Stimulated activated CD4-positive, alpha-beta T cell treated with anti-CD3 and anti-CD28 coated beads, Interleukin-12 subunit alpha, Interleukin-12 subunit beta, amount 100 ng/mL, for 48 hours (primary cell): ENCODE measurements around the gene TLCD3B.

Source experiments
- DNase-seq, 3 donors: peaks; one replicate each; pipeline ENCODE4 v3.0.0-alpha.2; 2020; ENCODE audit warnings: low read depth in 2 of 3, low spot score in 1 of 3

The TLCD3B gene, protein sequence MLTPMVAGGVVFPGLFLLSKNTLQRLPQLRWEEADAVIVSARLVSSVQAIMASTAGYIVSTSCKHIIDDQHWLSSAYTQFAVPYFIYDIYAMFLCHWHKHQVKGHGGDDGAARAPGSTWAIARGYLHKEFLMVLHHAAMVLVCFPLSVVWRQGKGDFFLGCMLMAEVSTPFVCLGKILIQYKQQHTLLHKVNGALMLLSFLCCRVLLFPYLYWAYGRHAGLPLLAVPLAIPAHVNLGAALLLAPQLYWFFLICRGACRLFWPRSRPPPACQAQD

DNA sequence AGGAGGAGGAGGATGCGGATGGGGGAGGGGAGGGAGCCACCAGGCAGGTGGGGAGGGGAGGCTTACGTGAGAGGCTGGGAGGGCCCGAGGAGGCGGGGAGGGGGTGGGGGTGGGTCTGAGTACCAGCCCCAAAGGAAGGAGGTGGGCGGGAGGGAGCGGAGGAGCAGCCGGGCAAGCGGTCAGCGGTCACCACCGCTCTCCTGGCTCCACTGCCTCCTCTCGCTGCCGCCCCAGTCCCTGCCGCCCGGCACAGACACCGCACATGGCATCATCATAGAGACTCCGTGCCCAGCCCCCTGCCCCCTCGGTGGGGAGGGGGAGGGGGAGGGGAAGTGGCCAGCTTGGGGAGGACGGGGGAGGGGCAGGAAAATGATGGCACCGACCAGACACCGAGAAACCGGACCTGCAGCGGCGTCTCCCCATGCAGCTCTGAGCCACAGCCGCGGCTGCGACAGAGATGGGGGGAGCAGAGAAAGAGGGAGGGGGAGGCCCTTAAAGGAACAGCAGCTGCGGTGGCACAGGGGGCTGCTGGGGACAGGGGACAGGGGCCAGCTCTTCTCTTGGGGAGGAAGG lies at the start of gene TLCD3B:
Gene TLCD3B (minus strand): TSS at position 431 of the 573 bp plus-strand sequence. CDS start 744 bp downstream, outside the sequence.
- no peak for DNase-seq

DNA sequence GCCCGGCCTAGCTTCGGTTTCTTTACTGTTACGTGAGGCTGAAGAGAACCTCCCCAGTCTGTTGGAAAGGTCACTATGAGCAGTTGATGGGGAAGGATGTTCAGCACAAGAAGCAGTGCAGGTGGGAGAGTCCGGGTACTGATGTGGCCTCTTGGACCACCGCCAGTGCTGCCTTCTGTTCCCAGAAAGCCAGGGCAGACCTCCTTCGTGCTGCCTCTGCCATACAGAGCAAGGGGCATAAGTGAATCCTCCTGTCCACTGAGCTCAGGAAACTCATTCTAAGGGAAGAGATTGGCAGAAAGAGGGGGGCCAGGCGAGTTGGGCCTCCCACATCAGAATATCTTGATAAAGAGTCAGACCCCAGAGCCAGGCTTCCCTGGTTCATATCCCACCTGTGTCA lies 48.4 kb upstream of the TLCD3B start:
- no peak for DNase-seq

GRCh38 chr16:30078744-30079143 lies 47.7 kb upstream of the TLCD3B start:
- DNase-seq, result no peak

DNA sequence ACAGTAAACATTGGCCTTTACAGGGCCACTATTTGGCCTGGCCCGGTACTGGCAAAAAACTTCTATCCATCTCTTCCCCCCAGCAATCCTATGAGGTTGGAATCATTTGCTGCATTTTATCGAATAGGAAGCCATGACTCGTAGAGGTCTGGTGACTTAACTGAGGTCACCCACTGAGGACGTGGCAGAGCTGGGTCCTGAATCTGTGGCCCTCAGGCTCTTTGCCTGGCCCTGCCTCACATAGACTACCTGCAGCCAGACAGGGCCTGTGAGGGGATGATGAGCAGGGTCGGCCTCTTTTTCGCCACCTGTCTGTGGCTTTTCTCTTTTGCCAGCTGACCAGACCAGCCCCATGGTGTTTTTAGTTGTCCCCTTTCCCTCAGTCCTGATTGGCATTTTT lies 46.6 kb upstream of the TLCD3B start:
- DNase-seq, result no peak

DNA sequence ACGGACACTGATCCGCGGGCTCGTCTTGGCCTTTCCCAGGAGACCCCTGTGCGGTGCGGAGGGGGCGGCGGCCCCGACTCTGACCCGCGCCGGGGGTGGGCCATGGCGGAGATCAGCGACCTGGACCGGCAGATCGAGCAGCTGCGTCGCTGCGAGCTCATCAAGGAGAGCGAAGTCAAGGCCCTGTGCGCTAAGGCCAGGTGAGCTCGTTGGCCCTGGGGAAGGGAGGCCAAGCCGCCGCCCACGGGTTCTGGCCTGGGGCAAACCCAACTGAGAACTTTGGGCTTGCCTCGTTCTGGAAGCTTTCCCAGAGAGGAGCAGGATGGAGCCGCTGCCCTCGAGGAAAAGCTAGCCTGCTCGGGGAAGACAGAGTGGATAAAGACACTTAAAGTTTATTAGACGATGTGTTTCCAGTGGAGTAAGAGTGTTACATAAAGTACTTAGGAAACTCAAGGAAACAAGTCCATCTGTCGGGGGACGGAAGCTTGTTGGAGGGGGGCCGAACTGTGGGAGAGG lies 45.3 kb upstream of the TLCD3B start:
- DNase-seq, result no peak

DNA sequence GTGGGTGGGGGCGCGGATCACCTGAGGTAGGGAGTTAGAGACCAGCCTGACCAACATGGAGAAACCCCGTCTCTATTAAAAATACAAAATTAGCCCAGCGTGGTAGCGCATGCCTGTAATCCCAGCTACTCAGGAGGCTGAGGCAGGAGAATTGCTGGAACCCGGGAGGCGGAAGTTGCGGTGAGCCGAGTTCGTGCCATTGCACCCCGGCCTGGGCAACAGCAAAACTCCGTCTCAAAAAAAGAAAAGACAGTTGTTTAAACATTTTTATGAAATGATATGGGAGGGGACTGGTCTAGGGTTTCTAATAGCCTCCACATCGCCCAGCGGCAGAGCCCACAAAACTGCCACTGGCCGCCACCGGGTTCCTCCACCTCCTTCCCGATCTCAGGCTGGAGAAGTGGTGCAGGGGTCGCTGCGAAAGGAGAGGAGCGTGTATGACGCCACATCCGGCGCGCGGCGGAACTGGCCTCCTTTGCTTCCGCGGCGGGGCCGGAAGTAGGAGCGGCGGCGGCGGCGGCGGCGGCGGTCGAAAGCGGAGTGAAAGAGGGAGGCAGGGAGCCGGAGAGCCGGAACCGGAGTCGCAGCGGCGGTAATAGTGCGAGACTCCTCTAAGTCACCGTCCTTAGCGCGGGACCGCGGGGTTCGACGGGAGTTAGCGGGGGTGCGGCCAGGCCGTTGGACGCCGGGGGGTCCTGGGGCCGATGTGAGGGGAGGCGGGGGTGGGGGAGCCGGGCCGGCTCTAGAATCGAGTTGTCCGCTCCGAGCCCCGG lies 44.6 kb upstream of the TLCD3B start, which contains the start of gene PPP4C:
Gene PPP4C (plus strand): TSS at position 492 of the 773 bp plus-strand sequence. CDS start 384 bp downstream, outside the sequence.
- DNase-seq, result peak; percentile 84 to 88 (median 86)

GRCh38 chr16:30070490-30070889 lies 39.4 kb upstream of the TLCD3B start:
- no peak for DNase-seq

DNA sequence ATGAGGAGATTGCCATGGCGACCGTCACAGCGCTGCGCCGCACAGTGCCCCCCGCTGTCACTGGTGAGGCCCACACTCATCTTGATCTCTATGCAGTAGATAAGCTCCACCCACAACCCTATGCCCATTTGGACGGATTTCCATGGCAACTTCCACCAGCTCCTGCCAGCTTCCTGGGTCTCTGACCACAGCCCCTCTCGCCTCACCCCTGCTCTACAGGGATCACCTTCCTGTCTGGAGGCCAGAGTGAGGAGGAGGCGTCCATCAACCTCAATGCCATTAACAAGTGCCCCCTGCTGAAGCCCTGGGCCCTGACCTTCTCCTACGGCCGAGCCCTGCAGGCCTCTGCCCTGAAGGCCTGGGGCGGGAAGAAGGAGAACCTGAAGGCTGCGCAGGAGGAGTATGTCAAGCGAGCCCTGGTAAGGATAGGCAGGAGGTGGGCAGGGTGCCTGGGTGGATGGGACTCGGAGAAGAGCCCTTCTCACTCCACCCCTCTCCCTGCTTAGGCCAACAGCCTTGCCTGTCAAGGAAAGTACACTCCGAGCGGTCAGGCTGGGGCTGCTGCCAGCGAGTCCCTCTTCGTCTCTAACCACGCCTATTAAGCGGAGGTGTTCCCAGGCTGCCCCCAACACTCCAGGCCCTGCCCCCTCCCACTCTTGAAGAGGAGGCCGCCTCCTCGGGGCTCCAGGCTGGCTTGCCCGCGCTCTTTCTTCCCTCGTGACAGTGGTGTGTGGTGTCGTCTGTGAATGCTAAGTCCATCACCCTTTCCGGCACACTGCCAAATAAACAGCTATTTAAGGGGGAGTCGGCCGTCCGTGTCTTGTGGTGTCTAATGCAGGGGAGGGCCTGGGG lies 38.8 kb upstream of the TLCD3B start:
- no peak for DNase-seq

DNA sequence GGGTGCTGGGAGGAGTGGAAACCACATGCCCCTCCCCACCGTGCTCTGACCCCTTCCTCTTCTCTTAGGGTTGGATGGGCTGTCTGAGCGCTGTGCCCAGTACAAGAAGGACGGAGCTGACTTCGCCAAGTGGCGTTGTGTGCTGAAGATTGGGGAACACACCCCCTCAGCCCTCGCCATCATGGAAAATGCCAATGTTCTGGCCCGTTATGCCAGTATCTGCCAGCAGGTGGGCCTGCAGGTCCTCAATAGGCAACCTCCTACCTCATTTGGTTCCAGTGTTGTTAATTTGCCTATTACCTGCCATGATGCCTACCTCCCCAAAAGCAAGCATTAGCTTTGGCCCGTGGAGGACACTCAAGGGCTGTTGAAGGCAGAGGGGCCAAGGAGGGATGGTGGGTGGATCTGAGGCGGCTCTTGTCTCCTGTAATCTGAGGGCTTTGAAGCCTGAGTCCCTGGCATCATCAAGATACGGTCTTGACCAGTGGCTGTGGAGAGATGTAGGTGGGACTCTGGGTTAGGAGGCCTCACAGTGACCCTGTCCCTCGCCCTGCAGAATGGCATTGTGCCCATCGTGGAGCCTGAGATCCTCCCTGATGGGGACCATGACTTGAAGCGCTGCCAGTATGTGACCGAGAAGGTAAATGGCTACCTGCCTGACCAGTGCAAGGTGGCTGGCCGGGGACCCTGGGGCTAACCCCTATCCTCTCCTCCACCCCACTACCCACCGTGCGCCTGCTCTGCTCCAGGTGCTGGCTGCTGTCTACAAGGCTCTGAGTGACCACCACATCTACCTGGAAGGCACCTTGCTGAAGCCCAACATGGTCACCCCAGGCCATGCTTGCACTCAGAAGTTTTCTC lies 37.9 kb upstream of the TLCD3B start:
- DNase-seq, result peak; percentile 30 to 51 (median 40)

- no peak for DNase-seq
These were observed 37.3 kb upstream of the TLCD3B start for GRCh38 chr16:30068333-30068732.

DNA sequence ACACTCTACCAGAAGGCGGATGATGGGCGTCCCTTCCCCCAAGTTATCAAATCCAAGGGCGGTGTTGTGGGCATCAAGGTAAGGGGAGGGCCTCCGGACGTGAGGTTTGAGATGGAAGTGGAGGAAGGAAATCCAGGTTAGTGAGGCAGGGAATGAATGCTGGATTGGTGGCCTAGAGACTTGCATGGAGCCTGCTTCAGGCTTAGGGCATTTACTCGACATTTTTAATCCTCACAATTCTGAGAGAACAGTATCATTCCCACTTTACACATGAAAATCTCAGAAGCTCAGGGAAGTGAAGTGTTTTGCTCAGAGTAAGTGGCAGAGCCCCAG lies 36.5 kb upstream of the TLCD3B start:
- DNase-seq, result no peak

DNA sequence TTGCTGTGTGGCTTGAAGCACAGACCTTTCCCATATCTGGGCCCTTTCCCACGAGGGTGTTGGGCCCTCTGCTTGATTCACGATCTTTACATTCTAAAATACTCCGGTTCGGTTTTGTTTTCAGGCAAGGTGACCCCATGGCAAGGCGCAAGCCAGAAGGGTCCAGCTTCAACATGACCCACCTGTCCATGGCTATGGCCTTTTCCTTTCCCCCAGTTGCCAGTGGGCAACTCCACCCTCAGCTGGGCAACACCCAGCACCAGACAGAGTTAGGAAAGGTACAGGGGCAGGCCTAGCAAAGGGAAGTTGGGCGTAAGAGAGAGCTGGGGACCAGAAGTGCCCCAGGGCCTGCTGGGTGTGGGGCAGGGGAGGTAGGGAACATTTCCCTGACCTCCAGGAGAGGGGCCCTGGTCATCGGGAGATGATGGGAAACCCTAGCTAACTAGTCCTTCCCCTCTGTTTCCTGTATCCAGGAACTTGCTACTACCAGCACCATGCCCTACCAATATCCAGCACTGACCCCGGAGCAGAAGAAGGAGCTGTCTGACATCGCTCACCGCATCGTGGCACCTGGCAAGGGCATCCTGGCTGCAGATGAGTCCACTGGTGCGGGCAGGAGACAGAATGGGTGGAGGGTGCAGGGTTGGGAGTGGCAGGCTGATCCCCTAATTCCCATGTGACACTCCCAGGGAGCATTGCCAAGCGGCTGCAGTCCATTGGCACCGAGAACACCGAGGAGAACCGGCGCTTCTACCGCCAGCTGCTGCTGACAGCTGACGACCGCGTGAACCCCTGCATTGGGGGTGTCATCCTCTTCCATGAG lies 35.9 kb upstream of the TLCD3B start:
- DNase-seq, result no peak

- peak in 1 of 3 donors; percentile 22 for DNase-seq
These were observed 35.1 kb upstream of the TLCD3B start for GRCh38 chr16:30065943-30066760.

DNA sequence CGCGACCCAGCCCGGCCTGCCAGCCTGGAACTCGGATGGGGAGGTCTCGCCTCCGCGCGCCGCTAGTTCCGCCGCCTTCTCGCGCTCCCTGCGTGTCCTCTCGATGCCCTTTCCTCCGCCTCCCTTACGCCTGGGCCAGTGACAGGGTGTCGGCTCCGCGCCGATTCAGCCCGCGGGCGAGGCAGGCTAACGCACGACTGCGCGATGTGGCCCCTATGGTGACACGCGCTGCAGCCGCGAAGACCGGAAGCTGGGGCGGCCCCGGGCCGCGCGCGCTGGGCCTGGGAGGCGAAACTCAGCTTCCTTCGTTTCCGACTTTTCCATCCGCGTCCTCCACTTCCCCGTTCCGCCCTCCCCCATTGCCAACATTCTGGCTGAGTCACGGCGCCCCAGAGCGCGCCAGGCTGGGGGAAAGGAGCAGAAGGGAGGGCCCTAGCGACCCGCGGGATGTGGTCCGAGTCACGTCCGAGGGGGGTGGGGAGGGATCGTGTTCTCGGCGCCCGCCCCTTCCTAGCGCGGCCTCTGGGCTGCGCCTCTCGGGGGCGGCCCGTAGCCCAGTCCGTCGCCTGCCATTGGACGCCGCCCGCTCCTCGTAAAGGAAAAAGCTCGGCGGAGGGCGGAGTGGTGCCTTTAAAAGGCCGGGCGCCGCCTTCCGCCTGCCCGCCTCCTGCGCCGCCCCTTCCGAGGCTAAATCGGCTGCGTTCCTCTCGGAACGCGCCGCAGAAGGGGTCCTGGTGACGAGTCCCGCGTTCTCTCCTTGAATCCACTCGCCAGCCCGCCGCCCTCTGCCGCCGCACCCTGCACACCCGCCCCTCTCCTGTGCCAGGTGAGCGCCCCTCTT lies 34.3 kb upstream of the TLCD3B start, which contains the start of gene ALDOA:
Gene ALDOA (plus strand): TSS at position 659 of the 841 bp plus-strand sequence. CDS start 1,138 bp downstream, outside the sequence.
- peak; percentile 96 to 97 (median 97) for DNase-seq

DNA sequence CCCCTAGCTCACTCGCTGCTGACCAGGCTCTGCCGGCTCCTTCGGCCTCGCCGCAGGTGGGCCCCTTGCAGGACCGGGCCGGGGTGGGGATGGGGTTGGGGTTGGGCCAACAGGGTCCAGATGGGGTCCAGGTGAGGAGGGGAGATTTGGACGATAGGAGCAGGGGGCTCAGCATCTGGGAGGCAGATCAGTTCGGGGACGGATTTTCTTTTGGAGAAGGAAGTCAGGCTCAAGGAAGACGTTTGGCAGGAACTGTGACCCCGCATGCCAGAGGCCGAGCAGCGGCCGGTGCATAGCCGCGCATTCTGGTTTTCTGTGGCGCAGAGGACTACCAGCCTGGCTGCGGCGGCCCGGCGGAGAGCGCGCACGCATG lies 33.6 kb upstream of the TLCD3B start:
- no peak for DNase-seq

- DNase-seq, result peak; percentile 57 to 65 (median 63)
These were observed 33.0 kb upstream of the TLCD3B start for GRCh38 chr16:30063893-30064728.
